HCT116 (cell line): ENCODE results near the gene TCF7L2. TPM values are rescaled to one million over a fixed set of nuclear protein-coding genes. Genes with fewer than 3 reads are reported as not detected.

Source experiments
- ATAC-seq: fragments of 200-7000 bp; cut with Tn5 transposase; 2 replicates; pipeline ENCODE4 v1.9.1; 2020; ENCODE audit warnings: mild to moderate bottlenecking, moderate library complexity
- BruUV-seq: library from RNA; stranded (reverse); fragments of 400-500 nt; replicated peaks from 2 replicates; lab custom pipeline; 2021; lab: Mats Ljungman, UMichigan
- CTCF ChIA-PET: fragments of 300-600 bp; sonication (Branson Sonifier 250); formaldehyde crosslinking; loops from one replicate; lab custom pipeline; 2021; ENCODE audit warnings: antibody characterized with exemption; lab: Charles Lee
- POLR2A ChIA-PET: fragments of 300-600, 350-600 bp; sonication (Branson Sonifier 250); formaldehyde crosslinking; loops from one replicate; lab custom pipeline; 2021; ENCODE audit warnings: antibody characterized with exemption; lab: Charles Lee
- RAD21 ChIA-PET, 2 experiments: fragments of 300-600 bp; sonication (Branson Sonifier 250); formaldehyde crosslinking; loops; one replicate each; lab custom pipeline; 2023; ENCODE audit warnings: low total read pairs in 2 of 2; ENCODE audit not compliant: uncharacterized antibody in 2 of 2, unreplicated experiment in 2 of 2, low non-redundant PET in 1 of 2; lab: Charles Lee
- DNase-seq: peaks from one replicate; pipeline ENCODE4 v3.0.0-alpha.2; 2010; ENCODE audit warnings: low read depth, low spot score
- H2AFZ ChIP-seq: fragments of 200-600 bp; shearing (Covaris generic), sonication (generic); 2 replicates; pipeline ENCODE4 v1.6.1; 2017; ENCODE audit warnings: low read depth, mixed run types, mixed read lengths, antibody characterized with exemption, low read length; ENCODE audit not compliant: poor library complexity, severe bottlenecking
- H3K27ac ChIP-seq: 2 replicates; pipeline ENCODE4 v1.5.1; 2012; ENCODE audit warnings: low read depth, low read length
- H3K27me3 ChIP-seq: fragments of 200-600 bp; sonication (generic); 2 replicates; pipeline ENCODE4 v1.6.1; 2016; ENCODE audit warnings: mixed run types, low read length, mixed read lengths; ENCODE audit not compliant: insufficient read depth
- H3K36me3 ChIP-seq, 2 experiments: fragments of 200-500 bp in 1 of 2; fragments of 200-600 bp in 1 of 2; sonication (Bioruptor generic) in 1 of 2; sonication (generic) in 1 of 2; 2 replicates each; pipeline versions ENCODE4 v1.5.1 to v1.6.1; 2014 to 2016; ENCODE audit warnings: low read length in 2 of 2, inconsistent platforms in 1 of 2, mixed read lengths in 1 of 2, mixed run types in 1 of 2; ENCODE audit not compliant: insufficient read depth in 2 of 2, control insufficient read depth in 1 of 2
- H3K4me1 ChIP-seq, 2 experiments: fragments of 200-600 bp in 1 of 2; sonication (generic) in 1 of 2; 2 replicates each; pipeline versions ENCODE4 v1.5.1 to v1.6.1; 2012 to 2017; ENCODE audit warnings: low read length in 2 of 2, inconsistent platforms in 1 of 2, mild to moderate bottlenecking in 1 of 2, mixed read lengths in 1 of 2, mixed run types in 1 of 2, moderate library complexity in 1 of 2; ENCODE audit not compliant: insufficient read depth in 2 of 2, control insufficient read depth in 1 of 2
- H3K4me2 ChIP-seq: fragments of 200-600 bp; sonication (generic); 2 replicates; pipeline ENCODE4 v1.6.1; 2017; ENCODE audit warnings: mixed run types, low read length, mixed read lengths
- H3K4me3 ChIP-seq, 2 experiments: fragments of 200-600 bp in 1 of 2; sonication (generic) in 1 of 2; replicated peaks in 1 of 2; 2 replicates each; pipeline ENCODE4 v1.5.1; 2011 to 2016; ENCODE audit warnings: low read length in 2 of 2, control low read depth in 1 of 2, low read depth in 1 of 2, mild to moderate bottlenecking in 1 of 2, mixed read lengths in 1 of 2, mixed run types in 1 of 2
- H3K79me2 ChIP-seq: fragments of 200-600 bp; sonication (generic); 2 replicates; pipeline ENCODE4 v1.6.1; 2017; ENCODE audit warnings: mild to moderate bottlenecking, mixed run types, low read length, moderate library complexity, mixed read lengths; ENCODE audit not compliant: insufficient read depth
- H3K9ac ChIP-seq: fragments of 200-600 bp; sonication (generic); 2 replicates; pipeline ENCODE4 v1.6.1; 2016; ENCODE audit warnings: low read length, mixed read lengths
- H3K9me2 ChIP-seq: fragments of 200-600 bp; sonication (generic), shearing (Covaris generic); 2 replicates; pipeline ENCODE4 v1.6.1; 2017; ENCODE audit warnings: mixed run types, mild to moderate bottlenecking, moderate library complexity; ENCODE audit not compliant: insufficient read depth
- H3K9me3 ChIP-seq, 2 experiments: fragments of 200-500 bp in 1 of 2; fragments of 200-600 bp in 1 of 2; sonication (Bioruptor generic) in 1 of 2; sonication (generic) in 1 of 2; 2 replicates each; pipeline ENCODE4 v1.6.1; 2014 to 2017; ENCODE audit warnings: low read length in 2 of 2, mixed read lengths in 2 of 2, inconsistent platforms in 1 of 2, low read depth in 1 of 2, mild to moderate bottlenecking in 1 of 2, mixed run types in 1 of 2, moderate library complexity in 1 of 2; ENCODE audit not compliant: control insufficient read depth in 1 of 2, insufficient read depth in 1 of 2
- H4K20me1 ChIP-seq: fragments of 200-600 bp; sonication (generic), shearing (Covaris generic); 2 replicates; pipeline ENCODE4 v1.6.1; 2017; ENCODE audit warnings: mixed run types, mild to moderate bottlenecking, moderate library complexity; ENCODE audit not compliant: insufficient read depth
- ATF3 ChIP-seq: IDR thresholded peaks from 2 replicates; pipeline ENCODE4 v1.6.1; 2012
- EGR1 ChIP-seq: IDR thresholded peaks from 2 replicates; pipeline ENCODE4 v1.6.1; 2012; ENCODE audit warnings: low read depth
- ELF1 ChIP-seq: IDR thresholded peaks from 2 replicates; pipeline ENCODE4 v1.6.1; 2012; ENCODE audit warnings: low read depth, borderline replicate concordance
- EZH2 ChIP-seq: fragments of 200-600 bp; sonication (generic); IDR thresholded peaks from 2 replicates; pipeline ENCODE4 v1.6.1; 2017; ENCODE audit warnings: antibody characterized with exemption, mixed run types
- EZH2phosphoT487 ChIP-seq: fragments of 200-600 bp; IDR thresholded peaks from 2 replicates; pipeline ENCODE4 v1.6.1; 2018; ENCODE audit warnings: antibody characterized with exemption, borderline replicate concordance
- JUND ChIP-seq: IDR thresholded peaks from 2 replicates; pipeline ENCODE4 v1.6.1; 2012
- POLR2A ChIP-seq: IDR thresholded peaks from 2 replicates; pipeline ENCODE4 v1.7.0; 2011; ENCODE audit warnings: borderline replicate concordance; ENCODE audit not compliant: insufficient read depth, insufficient read length; ENCODE audit errors: extremely low read depth
- POLR2AphosphoS5 ChIP-seq: IDR thresholded peaks from 2 replicates; pipeline ENCODE4 v1.6.1; 2011; ENCODE audit warnings: mild to moderate bottlenecking, low read depth, low read length, moderate library complexity
- RAD21 ChIP-seq: IDR thresholded peaks from 2 replicates; pipeline ENCODE4 v1.6.1; 2012; ENCODE audit warnings: low read depth, mild to moderate bottlenecking
- SIN3A ChIP-seq: IDR thresholded peaks from 2 replicates; pipeline ENCODE4 v1.6.1; 2012; ENCODE audit warnings: low read depth
- SP1 ChIP-seq: IDR thresholded peaks from 2 replicates; pipeline ENCODE4 v1.6.1; 2012; ENCODE audit warnings: low read depth
- SRF ChIP-seq: IDR thresholded peaks from 2 replicates; pipeline ENCODE4 v1.6.1; 2012; ENCODE audit warnings: low read depth
- TCF7L2 ChIP-seq: IDR thresholded peaks from 2 replicates; pipeline ENCODE4 v1.7.0; 2011; ENCODE audit warnings: borderline replicate concordance, inconsistent platforms; ENCODE audit not compliant: insufficient read depth, insufficient read length; ENCODE audit errors: extremely low read depth
- YY1 ChIP-seq: IDR thresholded peaks from 2 replicates; pipeline ENCODE4 v1.6.1; 2011; ENCODE audit warnings: low read length, low read depth, moderate library complexity, mild to moderate bottlenecking; ENCODE audit not compliant: insufficient replicate concordance; ENCODE audit errors: extremely low read depth
- intact Hi-C: fragments of 100-400 bp; cut with micrococcal nuclease; formaldehyde crosslinking; loops from 2 replicates; pipeline ENCODE4 v1.10.0; 2022
- total RNA-seq: library from RNA; stranded (reverse); gene quantifications from one replicate; pipeline ENCODE4 v1.2.1, GENCODE V29; 2021; ENCODE audit not compliant: unreplicated experiment
- TF ChIP-seq, protein P1 (sequence below), 3 experiments: fragments of 200-600 bp in 1 of 3; sonication (generic) in 1 of 3; IDR thresholded peaks in 2 of 3; conservative IDR thresholded peaks in 1 of 3; 2 replicates each; pipeline ENCODE4 v1.5.1; 2012 to 2017; ENCODE audit warnings: low read depth in 2 of 3, low read length in 2 of 3, antibody characterized with exemption in 1 of 3, borderline replicate concordance in 1 of 3, control low read depth in 1 of 3, mild to moderate bottlenecking in 1 of 3, mixed read lengths in 1 of 3, mixed run types in 1 of 3, moderate library complexity in 1 of 3; ENCODE audit not compliant: insufficient read depth in 1 of 3
- TF ChIP-seq, protein P2 (sequence below): IDR thresholded peaks from 2 replicates; pipeline ENCODE4 v1.6.1; 2011; ENCODE audit warnings: mild to moderate bottlenecking, low read length, moderate library complexity; ENCODE audit not compliant: insufficient replicate concordance; ENCODE audit errors: extremely low read depth

The TCF7L2 gene
- total RNA-seq, 1 experiment from 2014 or later = 164 TPM

DNA sequence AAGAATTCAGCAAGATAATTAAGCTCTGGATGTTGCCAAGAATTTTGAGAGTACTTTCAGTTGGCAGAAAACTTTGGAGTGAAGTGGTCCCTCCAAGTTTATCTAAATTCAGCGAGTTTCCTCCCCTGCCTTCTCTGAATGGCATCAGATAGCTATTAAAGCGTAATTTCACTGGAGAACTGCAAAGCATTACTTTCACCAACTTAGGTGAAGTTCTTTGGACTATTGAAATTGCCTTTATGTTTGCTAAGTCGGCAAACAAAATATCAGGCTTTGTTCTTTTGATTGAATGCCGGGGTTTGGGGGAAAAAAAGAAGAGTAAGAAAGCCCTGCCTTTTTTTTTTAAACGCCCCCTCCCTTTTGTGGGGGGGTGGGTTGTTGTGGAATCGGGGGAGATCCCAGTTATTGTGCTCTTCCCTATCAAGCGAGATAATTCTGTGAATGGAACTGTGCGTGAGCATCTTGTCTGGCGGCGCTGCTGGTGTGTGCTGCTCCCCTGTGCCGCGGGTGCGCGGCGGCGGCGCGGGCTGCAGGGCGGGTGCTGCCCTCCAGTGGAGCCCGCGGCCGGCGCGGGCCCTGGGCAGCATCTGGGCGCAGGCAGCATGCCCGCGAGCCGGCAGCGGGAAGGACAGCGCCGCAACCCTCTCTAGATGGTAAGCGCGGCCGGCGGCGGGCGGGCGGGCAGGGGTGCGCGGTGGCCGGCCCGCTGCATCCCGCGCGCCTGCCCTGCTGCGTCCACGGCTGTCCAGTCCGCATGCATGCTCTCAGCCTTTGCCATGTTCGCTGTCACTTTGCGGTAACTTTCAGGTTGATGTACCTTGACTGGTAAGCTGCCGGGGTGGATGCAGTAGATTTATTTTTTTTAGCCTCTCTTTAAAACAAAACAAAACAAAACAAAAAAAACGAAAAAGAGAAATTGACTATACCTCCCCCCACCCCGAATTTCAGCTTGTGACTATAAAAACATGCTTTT lies 176.5 kb downstream of the TCF7L2 start:
- H3K4me3 ChIP-seq = no peak overlapping the region
- POLR2A ChIA-PET = no interaction called here
- no peak for DNase-seq

More for the DNA sequence above, 176.5 kb downstream of the TCF7L2 start:
- Histone ChIP-seq H3K9me3 (no peaks in the 10 kb centered on the region), H3K79me2 (peaks cover 97% of the 10 kb centered on the region), H3K4me1 (no peaks in the 10 kb centered on the region), H3K36me3 (peaks cover 0 to 7% of the 10 kb centered on the region in 2 experiments; a peak in 1 of 4 replicates), H4K20me1 (peaks cover 37% of the 10 kb centered on the region), H3K27ac (no peak overlapping the region), H3K4me2 (no peak overlapping the region), H3K9me2 (no peaks in the 10 kb centered on the region), H2AFZ (no peak overlapping the region), H3K27me3 (no peaks in the 10 kb centered on the region), H3K9ac (no peak overlapping the region)
- CTCF ChIA-PET = no interaction called here
- intact Hi-C loops = no loop called here
- RAD21 ChIA-PET = no interaction called here
- no TSS peak for BruUV-seq
- TF ChIP-seq TCF7L2 (no peak), SIN3A (no peak), EGR1 (no peak), YY1 (no peak), ELF1 (no peak), POLR2A (no peak), SP1 (no peak), RAD21 (peak; percentile 33; the same call in 1 of the 2 replicates), EZH2phosphoT487 (no peak), ATF3 (no peak), POLR2AphosphoS5 (no peak), SRF (no peak), EZH2 (no peak), JUND (no peak)
- TF ChIP-seq, protein P1, sequence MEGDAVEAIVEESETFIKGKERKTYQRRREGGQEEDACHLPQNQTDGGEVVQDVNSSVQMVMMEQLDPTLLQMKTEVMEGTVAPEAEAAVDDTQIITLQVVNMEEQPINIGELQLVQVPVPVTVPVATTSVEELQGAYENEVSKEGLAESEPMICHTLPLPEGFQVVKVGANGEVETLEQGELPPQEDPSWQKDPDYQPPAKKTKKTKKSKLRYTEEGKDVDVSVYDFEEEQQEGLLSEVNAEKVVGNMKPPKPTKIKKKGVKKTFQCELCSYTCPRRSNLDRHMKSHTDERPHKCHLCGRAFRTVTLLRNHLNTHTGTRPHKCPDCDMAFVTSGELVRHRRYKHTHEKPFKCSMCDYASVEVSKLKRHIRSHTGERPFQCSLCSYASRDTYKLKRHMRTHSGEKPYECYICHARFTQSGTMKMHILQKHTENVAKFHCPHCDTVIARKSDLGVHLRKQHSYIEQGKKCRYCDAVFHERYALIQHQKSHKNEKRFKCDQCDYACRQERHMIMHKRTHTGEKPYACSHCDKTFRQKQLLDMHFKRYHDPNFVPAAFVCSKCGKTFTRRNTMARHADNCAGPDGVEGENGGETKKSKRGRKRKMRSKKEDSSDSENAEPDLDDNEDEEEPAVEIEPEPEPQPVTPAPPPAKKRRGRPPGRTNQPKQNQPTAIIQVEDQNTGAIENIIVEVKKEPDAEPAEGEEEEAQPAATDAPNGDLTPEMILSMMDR (IDR thresholded peaks at IDR 0.05 in 2 of 3, conservative IDR thresholded peaks at IDR 0.05 in 1 of 3; ENCODE audit: borderline replicate concordance in 1 of 3, insufficient read depth in 1 of 3, low read depth in 2 of 3, low read length in 2 of 3) = peak in 2 of 3 experiments; percentile 12 to 32; a peak in 3 of 6 replicates
- TF ChIP-seq, protein P2, sequence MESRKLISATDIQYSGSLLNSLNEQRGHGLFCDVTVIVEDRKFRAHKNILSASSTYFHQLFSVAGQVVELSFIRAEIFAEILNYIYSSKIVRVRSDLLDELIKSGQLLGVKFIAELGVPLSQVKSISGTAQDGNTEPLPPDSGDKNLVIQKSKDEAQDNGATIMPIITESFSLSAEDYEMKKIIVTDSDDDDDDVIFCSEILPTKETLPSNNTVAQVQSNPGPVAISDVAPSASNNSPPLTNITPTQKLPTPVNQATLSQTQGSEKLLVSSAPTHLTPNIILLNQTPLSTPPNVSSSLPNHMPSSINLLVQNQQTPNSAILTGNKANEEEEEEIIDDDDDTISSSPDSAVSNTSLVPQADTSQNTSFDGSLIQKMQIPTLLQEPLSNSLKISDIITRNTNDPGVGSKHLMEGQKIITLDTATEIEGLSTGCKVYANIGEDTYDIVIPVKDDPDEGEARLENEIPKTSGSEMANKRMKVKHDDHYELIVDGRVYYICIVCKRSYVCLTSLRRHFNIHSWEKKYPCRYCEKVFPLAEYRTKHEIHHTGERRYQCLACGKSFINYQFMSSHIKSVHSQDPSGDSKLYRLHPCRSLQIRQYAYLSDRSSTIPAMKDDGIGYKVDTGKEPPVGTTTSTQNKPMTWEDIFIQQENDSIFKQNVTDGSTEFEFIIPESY = no peak
- peak; percentile 75 for ATAC-seq
